NT2/D1 (cell line): ENCODE data around the gene NTNG1.

Experiments used
- SUZ12 ChIP-seq: IDR thresholded peaks from 2 replicates; pipeline ENCODE4 v1.6.1; 2011; ENCODE audit not compliant: insufficient read length, insufficient read depth; ENCODE audit errors: extremely low read depth
- YY1 ChIP-seq: IDR thresholded peaks from 2 replicates; pipeline ENCODE4 v1.6.1; 2011; ENCODE audit not compliant: insufficient read length, insufficient read depth
- ZNF274 ChIP-seq: IDR thresholded peaks from 2 replicates; pipeline ENCODE4 v1.6.1; 2011; ENCODE audit warnings: mild to moderate bottlenecking, low read depth, low read length

DNA sequence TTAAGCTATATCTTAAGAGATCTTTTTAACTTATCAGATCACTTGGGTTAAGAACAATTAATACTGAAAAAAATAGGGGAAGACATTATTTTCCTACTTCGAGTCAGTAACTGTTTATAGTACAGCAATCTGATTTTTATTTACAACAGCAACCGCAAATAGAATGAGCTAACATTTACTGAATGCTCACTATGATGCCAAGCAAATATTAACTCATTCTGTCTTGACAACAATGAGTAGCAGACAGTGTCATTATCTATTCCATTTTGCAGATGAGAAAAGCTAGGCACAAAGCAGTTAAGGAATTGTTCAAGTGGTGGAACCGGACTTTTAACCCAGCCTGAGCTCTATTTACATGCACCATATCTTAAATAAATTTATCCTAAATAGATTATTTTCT lies 273.7 kb downstream of the NTNG1 start:
- TF ChIP-seq SUZ12 = no peak
- no peak for TF ChIP-seq ZNF274
- TF ChIP-seq YY1 = no peak
